Measurements from ENCODE around the gene ADAM12.

- no peak for TF ChIP-seq MEIS1 (CRISPR knock-in tag; IDR thresholded peaks at IDR 0.05; ENCODE audit: borderline replicate concordance)
- no peak for TF ChIP-seq ZNF366 (tag by site-specific recombination; conservative IDR thresholded peaks at IDR 0.05)
Measured at GRCh38 chr10:126197036-126197543, 191.2 kb downstream of the ADAM12 start.
